ENCODE results near the gene NUP62. TPM values are rescaled to one million over a fixed set of nuclear protein-coding genes. Genes with fewer than 3 reads are reported as not detected.

The NUP62 gene
- total RNA-seq, 4 donors from 2014 or later, result 34.5 to 40.1 (median 34.9) TPM

- Histone ChIP-seq H3K36me3 (no peaks in the 10 kb centered on the region), H3K27me3 (peaks cover 0 to 14% (median 0%) of the 10 kb centered on the region in 4 donors), H3K9me3 (no peaks in the 10 kb centered on the region), H3K27ac (no peak overlapping the region), H3K4me3 (no peak overlapping the region), H3K4me1 (peaks cover 3 to 29% (median 9%) of the 10 kb centered on the region in 3 donors)
- 15 to 83% methylated on average over 1 to 3 of the region's 17 CpGs for WGBS, 2 donors
- intact Hi-C loops (cut with DNase I), result no loop called here
- TF ChIP-seq POLR2A (IDR thresholded peaks at IDR 0.05) (no peak), CTCF (IDR thresholded peaks at IDR 0.05) (no peak)
- no peak for DNase-seq
Observed at GRCh38 chr19:49895566-49896297, 33.6 kb downstream of the NUP62 start.

GRCh38 chr19:49894879-49895565 lies 34.3 kb downstream of the NUP62 start:
- WGBS, 2 donors, result 78 to 87% methylated on average over 8 to 11 of the region's 17 CpGs
- DNase-seq, result no peak
- H3K36me3 ChIP-seq, result no peaks in the 10 kb centered on the region
- H3K9me3 ChIP-seq, result no peaks in the 10 kb centered on the region
- H3K27ac ChIP-seq, result no peak overlapping the region
- no peak for TF ChIP-seq POLR2A (IDR thresholded peaks at IDR 0.05)
- TF ChIP-seq CTCF (IDR thresholded peaks at IDR 0.05), result no peak
- H3K27me3 ChIP-seq, result peaks cover 0 to 21% (median 0%) of the 10 kb centered on the region in 4 donors
- H3K4me3 ChIP-seq, result no peak overlapping the region
- peaks cover 10 to 36% (median 16%) of the 10 kb centered on the region in 3 donors for H3K4me1 ChIP-seq
- intact Hi-C loops (cut with DNase I), result no loop called here

GRCh38 chr19:49894011-49894664 lies 35.2 kb downstream of the NUP62 start:
- H3K27me3 ChIP-seq, result peaks cover 0 to 21% (median 0%) of the 10 kb centered on the region in 4 donors
- no peaks in the 10 kb centered on the region for H3K36me3 ChIP-seq
- peaks cover 13 to 45% (median 19%) of the 10 kb centered on the region in 3 donors for H3K4me1 ChIP-seq
- DNase-seq, result no peak
- H3K27ac ChIP-seq, result no peak overlapping the region
- H3K4me3 ChIP-seq, result no peak overlapping the region
- WGBS, 2 donors, result 84 to 93% methylated on average over 3 to 16 of the region's 18 CpGs
- no peaks in the 10 kb centered on the region for H3K9me3 ChIP-seq
- TF ChIP-seq CTCF (IDR thresholded peaks at IDR 0.05) (no peak), POLR2A (IDR thresholded peaks at IDR 0.05) (no peak)
- intact Hi-C loops (cut with DNase I), result no loop called here

GRCh38 chr19:49892716-49893115 lies 36.6 kb downstream of the NUP62 start:
- Histone ChIP-seq H3K27me3 (peaks cover 0 to 21% (median 0%) of the 10 kb centered on the region in 4 donors), H3K9me3 (no peaks in the 10 kb centered on the region), H3K36me3 (peaks cover 0 to 10% (median 0%) of the 10 kb centered on the region in 3 donors), H3K27ac (no peak overlapping the region), H3K4me3 (no peak overlapping the region), H3K4me1 (peaks cover 13 to 43% (median 18%) of the 10 kb centered on the region in 3 donors)
- intact Hi-C loops (cut with DNase I), result no loop called here
- TF ChIP-seq CTCF (IDR thresholded peaks at IDR 0.05) (no peak), POLR2A (IDR thresholded peaks at IDR 0.05) (no peak)
- 78% methylated on average over 1 of the region's 1 CpG; no CpG with 5 or more reads in 1 of the 2 donors for WGBS, 2 donors
- DNase-seq, result no peak
